ENCODE measurements around the gene CD86. TPM values are rescaled to one million over a fixed set of nuclear protein-coding genes. Genes with fewer than 3 reads are reported as not detected.

CD86 gene
- total RNA-seq, 2 experiments from 2014 or later = 0.69 to 1.4 TPM

- no peaks in the 10 kb centered on the region for H3K4me1 ChIP-seq (ENCODE audit: insufficient read depth, low read length)
- no peak overlapping the region for H3K27ac ChIP-seq (ENCODE audit: low read depth in 1 of 2, low read length in 2 of 2)
- intact Hi-C loops (cut with DNase I, micrococcal nuclease) = no loop called here
- TF ChIP-seq CTCF (IDR thresholded peaks at IDR 0.05) = no peak
- H3K36me3 Mint-ChIP-seq (ENCODE audit: low read depth) = no peaks in the 10 kb centered on the region
- H3K27me3 Mint-ChIP-seq = peaks cover 7% of the 10 kb centered on the region
- ATAC-seq (ENCODE audit: poor library complexity) (no peak), DNase-seq (no peak)
- H3K9me3 Mint-ChIP-seq = no peaks in the 10 kb centered on the region
- H3K9me3 ChIP-seq (ENCODE audit: control insufficient read depth in 1 of 2, insufficient read depth in 1 of 2, low read length in 2 of 2) = no peaks in the 10 kb centered on the region
- no peaks in the 10 kb centered on the region for H3K4me1 Mint-ChIP-seq (ENCODE audit: low read depth)
- H3K27me3 ChIP-seq (ENCODE audit: control insufficient read depth in 1 of 2, insufficient read depth in 2 of 2, low read length in 2 of 2) = peaks cover 0 to 4% of the 10 kb centered on the region in 2 experiments
- ChIA-PET POLR2A (no interaction called here), CTCF (no interaction called here)
- no peak overlapping the region for H3K4me3 ChIP-seq (ENCODE audit: low read length)
- H3K27ac Mint-ChIP-seq = no peak overlapping the region
- no peaks in the 10 kb centered on the region for H3K36me3 ChIP-seq (ENCODE audit: insufficient read depth, low read length)
- no peak overlapping the region for H3K4me3 Mint-ChIP-seq
Measured at GRCh38 chr3:122081543-122082247, 26.5 kb downstream of the CD86 start.

- CTCF ChIA-PET = no interaction called here
- H3K4me1 Mint-ChIP-seq (ENCODE audit: low read depth) = no peaks in the 10 kb centered on the region
- intact Hi-C loops (cut with DNase I, micrococcal nuclease) = no loop called here
- no peak overlapping the region for H3K4me3 Mint-ChIP-seq
- no peaks in the 10 kb centered on the region for H3K9me3 Mint-ChIP-seq
- Histone ChIP-seq H3K4me1 (ENCODE audit: insufficient read depth, low read length) (no peaks in the 10 kb centered on the region), H3K36me3 (ENCODE audit: insufficient read depth, low read length) (no peaks in the 10 kb centered on the region), H3K27ac (ENCODE audit: low read depth in 1 of 2, low read length in 2 of 2) (no peak overlapping the region), H3K27me3 (ENCODE audit: control insufficient read depth in 1 of 2, insufficient read depth in 2 of 2, low read length in 2 of 2) (no peaks in the 10 kb centered on the region), H3K9me3 (ENCODE audit: control insufficient read depth in 1 of 2, insufficient read depth in 1 of 2, low read length in 2 of 2) (no peaks in the 10 kb centered on the region), H3K4me3 (ENCODE audit: low read length) (no peak overlapping the region)
- no peak for TF ChIP-seq CTCF (IDR thresholded peaks at IDR 0.05)
- no peak overlapping the region for H3K27ac Mint-ChIP-seq
- H3K36me3 Mint-ChIP-seq (ENCODE audit: low read depth) = no peaks in the 10 kb centered on the region
- H3K27me3 Mint-ChIP-seq = peaks cover 6% of the 10 kb centered on the region
- POLR2A ChIA-PET = no interaction called here
- DNase-seq (no peak), ATAC-seq (ENCODE audit: poor library complexity) (no peak)
Measured at GRCh38 chr3:122082357-122082756, 27.2 kb downstream of the CD86 start.

- ChIA-PET CTCF (no interaction called here), POLR2A (no interaction called here)
- H3K27ac ChIP-seq (ENCODE audit: low read depth in 1 of 2, low read length in 2 of 2) = no peak overlapping the region
- no peak overlapping the region for H3K27ac Mint-ChIP-seq
- no peaks in the 10 kb centered on the region for H3K27me3 Mint-ChIP-seq
- ATAC-seq (ENCODE audit: poor library complexity) (no peak), DNase-seq (no peak)
- H3K9me3 Mint-ChIP-seq = no peaks in the 10 kb centered on the region
- no peaks in the 10 kb centered on the region for H3K27me3 ChIP-seq (ENCODE audit: control insufficient read depth in 1 of 2, insufficient read depth in 2 of 2, low read length in 2 of 2)
- no peak overlapping the region for H3K4me3 ChIP-seq (ENCODE audit: low read length)
- H3K4me1 ChIP-seq (ENCODE audit: insufficient read depth, low read length) = no peaks in the 10 kb centered on the region
- no peak for TF ChIP-seq CTCF (IDR thresholded peaks at IDR 0.05)
- H3K4me3 Mint-ChIP-seq = no peak overlapping the region
- no peaks in the 10 kb centered on the region for H3K9me3 ChIP-seq (ENCODE audit: control insufficient read depth in 1 of 2, insufficient read depth in 1 of 2, low read length in 2 of 2)
- H3K4me1 Mint-ChIP-seq (ENCODE audit: low read depth) = no peaks in the 10 kb centered on the region
- intact Hi-C loops (cut with DNase I, micrococcal nuclease) = no loop called here
- no peaks in the 10 kb centered on the region for H3K36me3 ChIP-seq (ENCODE audit: insufficient read depth, low read length)
- H3K36me3 Mint-ChIP-seq (ENCODE audit: low read depth) = no peaks in the 10 kb centered on the region
Measured at GRCh38 chr3:122084799-122085198, 29.6 kb downstream of the CD86 start.

All from CD4-positive, alpha-beta T cell (primary cell).